HCT116 (cell line): ENCODE data around the gene YWHAQ. TPM values are rescaled to one million over a fixed set of nuclear protein-coding genes. Genes with fewer than 3 reads are reported as not detected.

Experiments
- ATAC-seq: fragments of 200-7000 bp; cut with Tn5 transposase; 2 replicates; pipeline ENCODE4 v1.9.1; 2020; ENCODE audit warnings: mild to moderate bottlenecking, moderate library complexity
- BruUV-seq: library from RNA; stranded (reverse); fragments of 400-500 nt; replicated peaks from 2 replicates; lab custom pipeline; 2021; lab: Mats Ljungman, UMichigan
- CTCF ChIA-PET: fragments of 300-600 bp; sonication (Branson Sonifier 250); formaldehyde crosslinking; loops from one replicate; lab custom pipeline; 2021; ENCODE audit warnings: antibody characterized with exemption; lab: Charles Lee
- POLR2A ChIA-PET: fragments of 300-600, 350-600 bp; sonication (Branson Sonifier 250); formaldehyde crosslinking; loops from one replicate; lab custom pipeline; 2021; ENCODE audit warnings: antibody characterized with exemption; lab: Charles Lee
- RAD21 ChIA-PET, 2 experiments: fragments of 300-600 bp; sonication (Branson Sonifier 250); formaldehyde crosslinking; loops; one replicate each; lab custom pipeline; 2023; ENCODE audit warnings: low total read pairs in 2 of 2; ENCODE audit not compliant: uncharacterized antibody in 2 of 2, unreplicated experiment in 2 of 2, low non-redundant PET in 1 of 2; lab: Charles Lee
- DNase-seq: peaks from one replicate; pipeline ENCODE4 v3.0.0-alpha.2; 2010; ENCODE audit warnings: low read depth, low spot score
- H2AFZ ChIP-seq: fragments of 200-600 bp; shearing (Covaris generic), sonication (generic); 2 replicates; pipeline ENCODE4 v1.6.1; 2017; ENCODE audit warnings: low read depth, mixed run types, mixed read lengths, antibody characterized with exemption, low read length; ENCODE audit not compliant: poor library complexity, severe bottlenecking
- H3K27ac ChIP-seq: 2 replicates; pipeline ENCODE4 v1.5.1; 2012; ENCODE audit warnings: low read depth, low read length
- H3K27me3 ChIP-seq: fragments of 200-600 bp; sonication (generic); 2 replicates; pipeline ENCODE4 v1.6.1; 2016; ENCODE audit warnings: mixed run types, low read length, mixed read lengths; ENCODE audit not compliant: insufficient read depth
- H3K36me3 ChIP-seq, 2 experiments: fragments of 200-500 bp in 1 of 2; fragments of 200-600 bp in 1 of 2; sonication (Bioruptor generic) in 1 of 2; sonication (generic) in 1 of 2; 2 replicates each; pipeline versions ENCODE4 v1.5.1 to v1.6.1; 2014 to 2016; ENCODE audit warnings: low read length in 2 of 2, inconsistent platforms in 1 of 2, mixed read lengths in 1 of 2, mixed run types in 1 of 2; ENCODE audit not compliant: insufficient read depth in 2 of 2, control insufficient read depth in 1 of 2
- H3K4me1 ChIP-seq, 2 experiments: fragments of 200-600 bp in 1 of 2; sonication (generic) in 1 of 2; 2 replicates each; pipeline versions ENCODE4 v1.5.1 to v1.6.1; 2012 to 2017; ENCODE audit warnings: low read length in 2 of 2, inconsistent platforms in 1 of 2, mild to moderate bottlenecking in 1 of 2, mixed read lengths in 1 of 2, mixed run types in 1 of 2, moderate library complexity in 1 of 2; ENCODE audit not compliant: insufficient read depth in 2 of 2, control insufficient read depth in 1 of 2
- H3K4me2 ChIP-seq: fragments of 200-600 bp; sonication (generic); 2 replicates; pipeline ENCODE4 v1.6.1; 2017; ENCODE audit warnings: mixed run types, low read length, mixed read lengths
- H3K4me3 ChIP-seq, 2 experiments: fragments of 200-600 bp in 1 of 2; sonication (generic) in 1 of 2; replicated peaks in 1 of 2; 2 replicates each; pipeline ENCODE4 v1.5.1; 2011 to 2016; ENCODE audit warnings: low read length in 2 of 2, control low read depth in 1 of 2, low read depth in 1 of 2, mild to moderate bottlenecking in 1 of 2, mixed read lengths in 1 of 2, mixed run types in 1 of 2
- H3K79me2 ChIP-seq: fragments of 200-600 bp; sonication (generic); 2 replicates; pipeline ENCODE4 v1.6.1; 2017; ENCODE audit warnings: mild to moderate bottlenecking, mixed run types, low read length, moderate library complexity, mixed read lengths; ENCODE audit not compliant: insufficient read depth
- H3K9ac ChIP-seq: fragments of 200-600 bp; sonication (generic); 2 replicates; pipeline ENCODE4 v1.6.1; 2016; ENCODE audit warnings: low read length, mixed read lengths
- H3K9me2 ChIP-seq: fragments of 200-600 bp; sonication (generic), shearing (Covaris generic); 2 replicates; pipeline ENCODE4 v1.6.1; 2017; ENCODE audit warnings: mixed run types, mild to moderate bottlenecking, moderate library complexity; ENCODE audit not compliant: insufficient read depth
- H3K9me3 ChIP-seq, 2 experiments: fragments of 200-500 bp in 1 of 2; fragments of 200-600 bp in 1 of 2; sonication (Bioruptor generic) in 1 of 2; sonication (generic) in 1 of 2; 2 replicates each; pipeline ENCODE4 v1.6.1; 2014 to 2017; ENCODE audit warnings: low read length in 2 of 2, mixed read lengths in 2 of 2, inconsistent platforms in 1 of 2, low read depth in 1 of 2, mild to moderate bottlenecking in 1 of 2, mixed run types in 1 of 2, moderate library complexity in 1 of 2; ENCODE audit not compliant: control insufficient read depth in 1 of 2, insufficient read depth in 1 of 2
- H4K20me1 ChIP-seq: fragments of 200-600 bp; sonication (generic), shearing (Covaris generic); 2 replicates; pipeline ENCODE4 v1.6.1; 2017; ENCODE audit warnings: mixed run types, mild to moderate bottlenecking, moderate library complexity; ENCODE audit not compliant: insufficient read depth
- EGR1 ChIP-seq: IDR thresholded peaks from 2 replicates; pipeline ENCODE4 v1.6.1; 2012; ENCODE audit warnings: low read depth
- EZH2 ChIP-seq: fragments of 200-600 bp; sonication (generic); IDR thresholded peaks from 2 replicates; pipeline ENCODE4 v1.6.1; 2017; ENCODE audit warnings: antibody characterized with exemption, mixed run types
- EZH2phosphoT487 ChIP-seq: fragments of 200-600 bp; IDR thresholded peaks from 2 replicates; pipeline ENCODE4 v1.6.1; 2018; ENCODE audit warnings: antibody characterized with exemption, borderline replicate concordance
- JUND ChIP-seq: IDR thresholded peaks from 2 replicates; pipeline ENCODE4 v1.6.1; 2012
- POLR2A ChIP-seq: IDR thresholded peaks from 2 replicates; pipeline ENCODE4 v1.7.0; 2011; ENCODE audit warnings: borderline replicate concordance; ENCODE audit not compliant: insufficient read depth, insufficient read length; ENCODE audit errors: extremely low read depth
- POLR2AphosphoS5 ChIP-seq: IDR thresholded peaks from 2 replicates; pipeline ENCODE4 v1.6.1; 2011; ENCODE audit warnings: mild to moderate bottlenecking, low read depth, low read length, moderate library complexity
- SIN3A ChIP-seq: IDR thresholded peaks from 2 replicates; pipeline ENCODE4 v1.6.1; 2012; ENCODE audit warnings: low read depth
- SRF ChIP-seq: IDR thresholded peaks from 2 replicates; pipeline ENCODE4 v1.6.1; 2012; ENCODE audit warnings: low read depth
- TCF7L2 ChIP-seq: IDR thresholded peaks from 2 replicates; pipeline ENCODE4 v1.7.0; 2011; ENCODE audit warnings: borderline replicate concordance, inconsistent platforms; ENCODE audit not compliant: insufficient read depth, insufficient read length; ENCODE audit errors: extremely low read depth
- YY1 ChIP-seq: IDR thresholded peaks from 2 replicates; pipeline ENCODE4 v1.6.1; 2011; ENCODE audit warnings: low read length, low read depth, moderate library complexity, mild to moderate bottlenecking; ENCODE audit not compliant: insufficient replicate concordance; ENCODE audit errors: extremely low read depth
- ZFX ChIP-seq: fragments of 450-650 bp; IDR thresholded peaks from 2 replicates; pipeline ENCODE4 v1.6.1; 2017
- intact Hi-C: fragments of 100-400 bp; cut with micrococcal nuclease; formaldehyde crosslinking; loops from 2 replicates; pipeline ENCODE4 v1.10.0; 2022
- total RNA-seq: library from RNA; stranded (reverse); gene quantifications from one replicate; pipeline ENCODE4 v1.2.1, GENCODE V29; 2021; ENCODE audit not compliant: unreplicated experiment

YWHAQ gene
- total RNA-seq, 1 experiment from 2014 or later = 365 TPM

GRCh38 chr2:9655441-9656269, 24.9 kb upstream of the YWHAQ start:
- POLR2A ChIA-PET = no interaction called here
- intact Hi-C loops = no loop called here
- no peaks in the 10 kb centered on the region for H3K9me2 ChIP-seq
- ATAC-seq (no peak), DNase-seq (no peak)
- CTCF ChIA-PET = no interaction called here
- TF ChIP-seq EZH2phosphoT487 (no peak), JUND (no peak), TCF7L2 (no peak), EGR1 (no peak), ZFX (no peak), SIN3A (no peak)
- H3K4me3 ChIP-seq = no peak overlapping the region
- H3K27ac ChIP-seq = no peak overlapping the region
- no peak overlapping the region for H3K9ac ChIP-seq
- no peak overlapping the region for H2AFZ ChIP-seq
- H3K79me2 ChIP-seq = no peaks in the 10 kb centered on the region
- H4K20me1 ChIP-seq = no peaks in the 10 kb centered on the region
- H3K36me3 ChIP-seq = no peaks in the 10 kb centered on the region
- H3K27me3 ChIP-seq = peaks cover 3% of the 10 kb centered on the region; the same call in 1 of the 2 replicates
- peaks cover 0 to 7% of the 10 kb centered on the region in 2 experiments; a peak in 1 of 4 replicates for H3K4me1 ChIP-seq
- no peak overlapping the region for H3K4me2 ChIP-seq
- BruUV-seq = no TSS peak
- no peaks in the 10 kb centered on the region for H3K9me3 ChIP-seq
- RAD21 ChIA-PET = no interaction called here

- H3K9ac ChIP-seq = no peak overlapping the region
- intact Hi-C loops = no loop called here
- peaks cover 0 to 7% of the 10 kb centered on the region in 2 experiments; a peak in 1 of 4 replicates for H3K4me1 ChIP-seq
- no peaks in the 10 kb centered on the region for H3K36me3 ChIP-seq
- no peaks in the 10 kb centered on the region for H3K9me3 ChIP-seq
- H4K20me1 ChIP-seq = no peaks in the 10 kb centered on the region
- POLR2A ChIA-PET = no interaction called here
- BruUV-seq = no TSS peak
- no peak overlapping the region for H3K4me3 ChIP-seq
- CTCF ChIA-PET = no interaction called here
- RAD21 ChIA-PET = no interaction called here
- no peak for DNase-seq
- peaks cover 3% of the 10 kb centered on the region; the same call in 1 of the 2 replicates for H3K27me3 ChIP-seq
- H3K79me2 ChIP-seq = no peaks in the 10 kb centered on the region
- H2AFZ ChIP-seq = no peak overlapping the region
- no peak overlapping the region for H3K27ac ChIP-seq
- H3K4me2 ChIP-seq = no peak overlapping the region
- 0 out of 2 replicates have a peak, but pooled peaks have one; percentile 29 for ATAC-seq
- no peaks in the 10 kb centered on the region for H3K9me2 ChIP-seq
- TF ChIP-seq SRF (no peak), POLR2AphosphoS5 (no peak), EZH2phosphoT487 (no peak), POLR2A (no peak), YY1 (no peak), ZFX (no peak), EZH2 (no peak)
Observed at GRCh38 chr2:9654452-9655100, 23.8 kb upstream of the YWHAQ start.
